ENCODE results near the gene GNB4.

GRCh38 chr3:179355996-179356395 lies 95.3 kb downstream of the GNB4 start:
- TF ChIP-seq POLR2A (IDR thresholded peaks at IDR 0.05), result no peak
- TF ChIP-seq CTCF (IDR thresholded peaks at IDR 0.05), result no peak

Data from vagina (tissue), 2 donors.